HL-60 (cell line): ENCODE results near the gene CTRB2.

Experiments used
- GABPA ChIP-seq: IDR thresholded peaks from 2 replicates; pipeline ENCODE4 v1.6.1; 2012; ENCODE audit warnings: low read depth
- POLR2AphosphoS5 ChIP-seq: IDR thresholded peaks from 2 replicates; pipeline ENCODE4 v1.6.1; 2012; ENCODE audit warnings: low read depth
- TF ChIP-seq, protein P1 (sequence below): IDR thresholded peaks from one replicate; pipeline ENCODE4 v1.5.1; 2011; ENCODE audit warnings: low read length, control low read depth, inconsistent platforms; ENCODE audit not compliant: insufficient read depth
- TF ChIP-seq, protein P2 (sequence below): IDR thresholded peaks from 2 replicates; pipeline ENCODE4 v1.6.1; 2012; ENCODE audit warnings: low read depth; ENCODE audit not compliant: insufficient replicate concordance

GRCh38 chr16:75249441-75249840, 42.5 kb upstream of the CTRB2 start:
- TF ChIP-seq, protein P1, sequence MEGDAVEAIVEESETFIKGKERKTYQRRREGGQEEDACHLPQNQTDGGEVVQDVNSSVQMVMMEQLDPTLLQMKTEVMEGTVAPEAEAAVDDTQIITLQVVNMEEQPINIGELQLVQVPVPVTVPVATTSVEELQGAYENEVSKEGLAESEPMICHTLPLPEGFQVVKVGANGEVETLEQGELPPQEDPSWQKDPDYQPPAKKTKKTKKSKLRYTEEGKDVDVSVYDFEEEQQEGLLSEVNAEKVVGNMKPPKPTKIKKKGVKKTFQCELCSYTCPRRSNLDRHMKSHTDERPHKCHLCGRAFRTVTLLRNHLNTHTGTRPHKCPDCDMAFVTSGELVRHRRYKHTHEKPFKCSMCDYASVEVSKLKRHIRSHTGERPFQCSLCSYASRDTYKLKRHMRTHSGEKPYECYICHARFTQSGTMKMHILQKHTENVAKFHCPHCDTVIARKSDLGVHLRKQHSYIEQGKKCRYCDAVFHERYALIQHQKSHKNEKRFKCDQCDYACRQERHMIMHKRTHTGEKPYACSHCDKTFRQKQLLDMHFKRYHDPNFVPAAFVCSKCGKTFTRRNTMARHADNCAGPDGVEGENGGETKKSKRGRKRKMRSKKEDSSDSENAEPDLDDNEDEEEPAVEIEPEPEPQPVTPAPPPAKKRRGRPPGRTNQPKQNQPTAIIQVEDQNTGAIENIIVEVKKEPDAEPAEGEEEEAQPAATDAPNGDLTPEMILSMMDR: no peak
- TF ChIP-seq POLR2AphosphoS5 (no peak), GABPA (no peak)
- TF ChIP-seq, protein P2, sequence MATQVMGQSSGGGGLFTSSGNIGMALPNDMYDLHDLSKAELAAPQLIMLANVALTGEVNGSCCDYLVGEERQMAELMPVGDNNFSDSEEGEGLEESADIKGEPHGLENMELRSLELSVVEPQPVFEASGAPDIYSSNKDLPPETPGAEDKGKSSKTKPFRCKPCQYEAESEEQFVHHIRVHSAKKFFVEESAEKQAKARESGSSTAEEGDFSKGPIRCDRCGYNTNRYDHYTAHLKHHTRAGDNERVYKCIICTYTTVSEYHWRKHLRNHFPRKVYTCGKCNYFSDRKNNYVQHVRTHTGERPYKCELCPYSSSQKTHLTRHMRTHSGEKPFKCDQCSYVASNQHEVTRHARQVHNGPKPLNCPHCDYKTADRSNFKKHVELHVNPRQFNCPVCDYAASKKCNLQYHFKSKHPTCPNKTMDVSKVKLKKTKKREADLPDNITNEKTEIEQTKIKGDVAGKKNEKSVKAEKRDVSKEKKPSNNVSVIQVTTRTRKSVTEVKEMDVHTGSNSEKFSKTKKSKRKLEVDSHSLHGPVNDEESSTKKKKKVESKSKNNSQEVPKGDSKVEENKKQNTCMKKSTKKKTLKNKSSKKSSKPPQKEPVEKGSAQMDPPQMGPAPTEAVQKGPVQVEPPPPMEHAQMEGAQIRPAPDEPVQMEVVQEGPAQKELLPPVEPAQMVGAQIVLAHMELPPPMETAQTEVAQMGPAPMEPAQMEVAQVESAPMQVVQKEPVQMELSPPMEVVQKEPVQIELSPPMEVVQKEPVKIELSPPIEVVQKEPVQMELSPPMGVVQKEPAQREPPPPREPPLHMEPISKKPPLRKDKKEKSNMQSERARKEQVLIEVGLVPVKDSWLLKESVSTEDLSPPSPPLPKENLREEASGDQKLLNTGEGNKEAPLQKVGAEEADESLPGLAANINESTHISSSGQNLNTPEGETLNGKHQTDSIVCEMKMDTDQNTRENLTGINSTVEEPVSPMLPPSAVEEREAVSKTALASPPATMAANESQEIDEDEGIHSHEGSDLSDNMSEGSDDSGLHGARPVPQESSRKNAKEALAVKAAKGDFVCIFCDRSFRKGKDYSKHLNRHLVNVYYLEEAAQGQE: no peak
